Neural cell (in vitro differentiated cells): ENCODE results near the gene PLA2G2A. TPM values are rescaled to one million over a fixed set of nuclear protein-coding genes. Genes with fewer than 3 reads are reported as not detected.

Experiments used
- H2AFZ ChIP-seq: fragments of 200-600, 300-800 bp; sonication (generic), shearing (Covaris generic); 2 replicates; pipeline ENCODE4 v1.6.0; 2014; ENCODE audit warnings: low read depth, mild to moderate bottlenecking, antibody characterized with exemption, low read length, moderate library complexity
- H3F3A ChIP-seq: fragments of 200-600 bp; shearing (Covaris generic); 2 replicates; pipeline ENCODE4 v1.6.1; 2016; ENCODE audit warnings: mild to moderate bottlenecking, moderate library complexity, mixed read lengths, antibody characterized with exemption, low read length; ENCODE audit not compliant: insufficient read depth, poor library complexity, severe bottlenecking
- H3K27ac ChIP-seq: fragments of 200-600, 300-800 bp; sonication (generic), shearing (Covaris generic); 2 replicates; pipeline ENCODE4 v1.5.1; 2014; ENCODE audit warnings: mild to moderate bottlenecking, low read length, moderate library complexity
- H3K27me3 ChIP-seq: fragments of 300-800, 200-600 bp; sonication (generic), shearing (Covaris generic); 2 replicates; pipeline ENCODE4 v1.6.0; 2014; ENCODE audit warnings: mild to moderate bottlenecking, low read depth, low read length, moderate library complexity; ENCODE audit not compliant: insufficient read depth
- H3K36me3 ChIP-seq: fragments of 300-800, 200-600 bp; sonication (generic), shearing (Covaris generic); 2 replicates; pipeline ENCODE4 v1.5.1; 2014; ENCODE audit warnings: mild to moderate bottlenecking, antibody characterized with exemption, low read length, moderate library complexity; ENCODE audit not compliant: insufficient read depth
- H3K4me2 ChIP-seq: fragments of 300-800, 200-600 bp; sonication (generic), shearing (Covaris generic); 2 replicates; pipeline ENCODE4 v1.6.0; 2014; ENCODE audit warnings: mild to moderate bottlenecking, low read length
- H3K4me3 ChIP-seq: fragments of 300-800, 200-600 bp; sonication (generic), shearing (Covaris generic); 2 replicates; pipeline ENCODE4 v1.5.1; 2014; ENCODE audit warnings: mild to moderate bottlenecking, low read length, moderate library complexity
- H3K79me2 ChIP-seq: fragments of 200-600 bp; shearing (Covaris generic); replicated peaks from 2 replicates; pipeline ENCODE4 v1.6.0; 2014; ENCODE audit warnings: mild to moderate bottlenecking, low read length, moderate library complexity; ENCODE audit not compliant: insufficient read depth
- H3K9ac ChIP-seq: fragments of 300-800, 200-600 bp; sonication (generic), shearing (Covaris generic); 2 replicates; pipeline ENCODE4 v1.6.1; 2016; ENCODE audit warnings: mild to moderate bottlenecking, low read length, mixed read lengths
- H3K9me2 ChIP-seq: fragments of 200-600 bp; shearing (Covaris generic); 2 replicates; pipeline ENCODE4 v1.6.1; 2016; ENCODE audit warnings: mild to moderate bottlenecking, low read length, mixed read lengths; ENCODE audit not compliant: insufficient read depth
- H3K9me3 ChIP-seq: fragments of 200-600, 300-800 bp; sonication (generic), shearing (Covaris generic); 2 replicates; pipeline ENCODE4 v1.6.1; 2016; ENCODE audit warnings: mild to moderate bottlenecking, mixed run types, low read length, moderate library complexity, mixed read lengths
- H4K20me1 ChIP-seq: fragments of 200-600 bp; shearing (Covaris generic); 2 replicates; pipeline ENCODE4 v1.6.1; 2016; ENCODE audit warnings: mild to moderate bottlenecking, mixed run types; ENCODE audit not compliant: insufficient read depth
- EP300 ChIP-seq: fragments of 450-650 bp; conservative IDR thresholded peaks from 2 replicates; pipeline ENCODE4 v1.6.1; 2014; ENCODE audit warnings: antibody characterized with exemption, mild to moderate bottlenecking, moderate library complexity; ENCODE audit not compliant: poor library complexity, severe bottlenecking
- EZH2 ChIP-seq: fragments of 200-600, 300-800 bp; shearing (Covaris generic), sonication (generic); IDR thresholded peaks from 2 replicates; pipeline ENCODE4 v1.6.1; 2014; ENCODE audit warnings: antibody characterized with exemption, low read length, borderline replicate concordance, mild to moderate bottlenecking; ENCODE audit not compliant: insufficient read depth, poor library complexity, severe bottlenecking
- MXI1 ChIP-seq: fragments of 450-650 bp; conservative IDR thresholded peaks from 2 replicates; pipeline ENCODE4 v1.6.1; 2014; ENCODE audit warnings: antibody characterized with exemption, mild to moderate bottlenecking; ENCODE audit not compliant: poor library complexity, severe bottlenecking
- POLR2AphosphoS5 ChIP-seq: IDR thresholded peaks from 2 replicates; pipeline ENCODE4 v1.6.1; 2012
- RAD21 ChIP-seq: fragments of 450-650 bp; conservative IDR thresholded peaks from 2 replicates; pipeline ENCODE4 v1.6.1; 2014; ENCODE audit warnings: antibody characterized with exemption, mild to moderate bottlenecking, moderate library complexity
- REST ChIP-seq: IDR thresholded peaks from 2 replicates; pipeline ENCODE4 v1.6.1; 2012; ENCODE audit warnings: borderline replicate concordance
- SMC3 ChIP-seq: fragments of 450-650 bp; conservative IDR thresholded peaks from 2 replicates; pipeline ENCODE4 v1.6.1; 2014; ENCODE audit warnings: antibody characterized with exemption, mild to moderate bottlenecking, moderate library complexity; ENCODE audit not compliant: poor library complexity
- TAF1 ChIP-seq: IDR thresholded peaks from 2 replicates; pipeline ENCODE4 v1.6.1; 2012; ENCODE audit warnings: low read depth
- polyA plus RNA-seq: library from polyadenylated mRNA; depleted of rRNA; stranded (reverse); fragments of >200 nt; gene quantifications from 2 replicates; pipeline ENCODE4 v1.2.3, GENCODE V29; 2014
- TF ChIP-seq, protein P1 (sequence below): fragments of 450-650 bp; IDR thresholded peaks from 2 replicates; pipeline ENCODE4 v1.5.1; 2014; ENCODE audit warnings: antibody characterized with exemption, mild to moderate bottlenecking, moderate library complexity; ENCODE audit not compliant: poor library complexity, severe bottlenecking

Gene PLA2G2A
- polyA plus RNA-seq, 1 donor from 2014 or later = not detected

DNA sequence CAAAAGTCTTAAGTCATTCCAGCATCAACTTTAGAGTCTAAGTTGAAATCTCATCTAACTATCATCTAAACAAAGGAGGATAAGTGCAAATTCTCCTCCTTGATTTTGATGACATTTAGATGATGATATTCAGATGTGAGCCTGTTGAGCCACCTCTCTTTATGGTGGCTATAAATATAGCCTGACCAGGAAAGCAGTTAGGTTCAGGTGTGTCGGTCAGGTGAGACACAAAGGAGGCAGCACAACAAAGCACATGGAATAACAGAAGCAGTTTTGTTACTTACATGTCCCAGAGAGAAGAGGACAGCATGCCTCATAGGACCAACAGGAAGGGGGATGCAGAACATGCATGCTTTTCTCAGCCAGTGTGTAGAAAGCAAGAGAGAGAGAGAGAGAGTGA lies 30.6 kb upstream of the PLA2G2A start:
- no peak for TF ChIP-seq EZH2
- TF ChIP-seq, protein P1, sequence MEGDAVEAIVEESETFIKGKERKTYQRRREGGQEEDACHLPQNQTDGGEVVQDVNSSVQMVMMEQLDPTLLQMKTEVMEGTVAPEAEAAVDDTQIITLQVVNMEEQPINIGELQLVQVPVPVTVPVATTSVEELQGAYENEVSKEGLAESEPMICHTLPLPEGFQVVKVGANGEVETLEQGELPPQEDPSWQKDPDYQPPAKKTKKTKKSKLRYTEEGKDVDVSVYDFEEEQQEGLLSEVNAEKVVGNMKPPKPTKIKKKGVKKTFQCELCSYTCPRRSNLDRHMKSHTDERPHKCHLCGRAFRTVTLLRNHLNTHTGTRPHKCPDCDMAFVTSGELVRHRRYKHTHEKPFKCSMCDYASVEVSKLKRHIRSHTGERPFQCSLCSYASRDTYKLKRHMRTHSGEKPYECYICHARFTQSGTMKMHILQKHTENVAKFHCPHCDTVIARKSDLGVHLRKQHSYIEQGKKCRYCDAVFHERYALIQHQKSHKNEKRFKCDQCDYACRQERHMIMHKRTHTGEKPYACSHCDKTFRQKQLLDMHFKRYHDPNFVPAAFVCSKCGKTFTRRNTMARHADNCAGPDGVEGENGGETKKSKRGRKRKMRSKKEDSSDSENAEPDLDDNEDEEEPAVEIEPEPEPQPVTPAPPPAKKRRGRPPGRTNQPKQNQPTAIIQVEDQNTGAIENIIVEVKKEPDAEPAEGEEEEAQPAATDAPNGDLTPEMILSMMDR = no peak
- no peak for TF ChIP-seq REST
- no peak for TF ChIP-seq MXI1
- TF ChIP-seq EP300 = no peak
- TF ChIP-seq SMC3 = no peak
- no peak for TF ChIP-seq POLR2AphosphoS5
- TF ChIP-seq RAD21 = no peak
- TF ChIP-seq TAF1 = no peak
- no peak overlapping the region for H3K27ac ChIP-seq
- no peaks in the 10 kb centered on the region for H3K9me2 ChIP-seq
- H2AFZ ChIP-seq = no peak overlapping the region
- no peak overlapping the region for H3K4me3 ChIP-seq
- H3K4me2 ChIP-seq = no peak overlapping the region
- H3K27me3 ChIP-seq = no peaks in the 10 kb centered on the region
- H3K9ac ChIP-seq = no peak overlapping the region
- H3F3A ChIP-seq = no peaks in the 10 kb centered on the region
- no peaks in the 10 kb centered on the region for H3K79me2 ChIP-seq
- no peaks in the 10 kb centered on the region for H3K36me3 ChIP-seq
- no peaks in the 10 kb centered on the region for H4K20me1 ChIP-seq
- no peaks in the 10 kb centered on the region for H3K9me3 ChIP-seq

DNA sequence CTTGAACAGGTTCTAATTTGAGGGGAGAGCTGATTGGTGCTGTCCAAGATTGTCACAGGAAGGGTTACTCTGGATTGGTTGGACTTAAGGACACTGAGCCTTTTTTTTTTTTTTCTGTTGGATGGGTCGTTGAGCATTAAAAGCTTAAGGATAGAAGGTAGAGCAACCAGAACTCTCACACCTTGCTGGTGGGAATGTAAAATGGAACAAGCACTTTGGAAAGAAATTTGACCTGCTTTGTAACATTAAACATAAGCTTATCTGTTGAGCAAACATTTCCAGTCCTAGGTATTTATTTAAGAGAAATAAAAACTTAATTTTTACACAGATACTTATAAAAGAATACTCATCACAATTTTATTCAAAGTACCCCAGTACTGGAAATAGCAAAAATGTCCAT lies 29.8 kb upstream of the PLA2G2A start:
- no peaks in the 10 kb centered on the region for H3K36me3 ChIP-seq
- no peak overlapping the region for H3K9ac ChIP-seq
- H3K9me2 ChIP-seq = no peaks in the 10 kb centered on the region
- H4K20me1 ChIP-seq = no peaks in the 10 kb centered on the region
- H3K9me3 ChIP-seq = no peaks in the 10 kb centered on the region
- H3F3A ChIP-seq = no peaks in the 10 kb centered on the region
- H2AFZ ChIP-seq = no peak overlapping the region
- no peaks in the 10 kb centered on the region for H3K79me2 ChIP-seq
- H3K27me3 ChIP-seq = no peaks in the 10 kb centered on the region
- no peak overlapping the region for H3K4me2 ChIP-seq
- H3K4me3 ChIP-seq = no peak overlapping the region
- H3K27ac ChIP-seq = no peak overlapping the region
- TF ChIP-seq, protein P1 = no peak
- no peak for TF ChIP-seq SMC3
- TF ChIP-seq REST = no peak
- no peak for TF ChIP-seq MXI1
- TF ChIP-seq POLR2AphosphoS5 = no peak
- no peak for TF ChIP-seq RAD21
- TF ChIP-seq EZH2 = no peak
- no peak for TF ChIP-seq TAF1
- TF ChIP-seq EP300 = no peak
